Stimulated activated CD8-positive, alpha-beta memory T cell treated with anti-CD3 and anti-CD28 coated beads, Interleukin-4, amount 100 ng/mL, for 48 hours (primary cell): Measurements from ENCODE around the gene CXorf66.
"Not testable (repeated sequence)": the region's sequence is repeated elsewhere in the genome, so short reads cannot be mapped to it uniquely, and the experiment has no call there.

Experiments
- DNase-seq: peaks from one replicate; pipeline ENCODE4 v3.0.0-alpha.2; 2020

The CXorf66 gene

DNA sequence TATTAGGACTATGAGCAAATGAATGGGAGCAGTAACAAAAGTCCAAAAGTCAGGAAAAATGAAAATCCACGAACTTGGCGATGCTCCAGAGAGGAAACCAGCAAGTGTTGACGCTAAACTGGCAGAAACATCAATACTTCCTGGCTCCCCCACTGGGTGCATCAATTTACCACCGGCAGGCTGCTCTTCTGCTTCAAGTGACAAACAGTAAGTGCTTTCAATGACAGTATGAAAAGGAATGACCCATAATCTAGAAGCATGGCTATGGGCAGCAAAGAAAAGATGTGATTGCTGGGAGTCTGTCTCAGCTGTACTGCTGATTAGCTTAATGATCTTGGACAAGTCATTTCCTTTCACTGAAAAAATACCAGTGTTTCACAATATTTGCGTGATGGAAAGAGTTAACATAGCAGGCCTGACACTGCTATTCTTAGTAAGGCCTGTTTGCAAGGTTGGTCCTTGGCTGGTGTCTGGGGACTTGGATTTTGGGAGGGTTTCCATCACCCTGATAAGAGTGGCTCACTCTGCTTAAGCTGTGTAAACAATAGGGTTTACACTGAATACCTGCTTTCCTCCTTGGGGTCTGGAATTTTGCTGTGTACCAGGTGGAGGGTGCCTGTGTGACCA, 41.1 kb downstream of the CXorf66 start:
- DNase-seq: no peak

DNA sequence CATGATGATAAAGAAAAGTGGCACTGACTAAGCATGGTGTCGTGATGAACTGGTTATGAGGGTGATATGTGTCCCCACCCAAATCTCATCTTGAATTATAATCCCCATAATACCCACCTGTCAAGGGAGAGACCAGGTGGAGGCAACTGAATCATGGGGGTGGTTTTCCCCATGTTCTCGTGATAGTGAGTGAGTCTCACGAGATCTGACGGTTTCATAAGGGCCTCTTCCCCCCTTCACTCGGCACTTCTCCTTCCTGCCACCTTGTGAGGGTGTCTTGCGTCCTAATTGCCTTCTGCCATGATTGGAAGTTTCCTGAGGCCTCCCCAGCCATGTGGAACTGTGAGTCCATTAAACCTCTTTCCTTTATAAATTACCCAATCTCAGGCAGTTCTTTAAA, 44.2 kb downstream of the CXorf66 start:
- DNase-seq: not testable (repeated sequence)

DNA sequence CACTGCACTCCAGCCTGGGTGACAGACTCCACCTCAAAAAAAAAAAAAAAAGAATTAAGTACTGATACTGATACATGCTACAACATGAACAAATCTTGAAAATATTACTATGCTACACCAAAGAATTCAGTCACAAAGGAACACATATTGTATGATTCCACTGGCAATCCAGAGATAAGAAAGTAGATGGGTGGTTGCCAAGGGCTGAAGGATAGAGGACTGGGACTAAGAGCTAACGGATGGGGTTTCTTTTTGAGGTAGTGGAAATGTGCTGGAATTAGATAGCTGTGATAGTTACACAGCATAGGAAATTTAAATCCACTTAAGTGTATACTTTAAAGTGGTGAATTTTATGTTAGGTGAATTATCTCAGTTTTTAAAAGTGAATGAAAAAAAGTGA, 45.0 kb downstream of the CXorf66 start:
- DNase-seq: no peak

DNA sequence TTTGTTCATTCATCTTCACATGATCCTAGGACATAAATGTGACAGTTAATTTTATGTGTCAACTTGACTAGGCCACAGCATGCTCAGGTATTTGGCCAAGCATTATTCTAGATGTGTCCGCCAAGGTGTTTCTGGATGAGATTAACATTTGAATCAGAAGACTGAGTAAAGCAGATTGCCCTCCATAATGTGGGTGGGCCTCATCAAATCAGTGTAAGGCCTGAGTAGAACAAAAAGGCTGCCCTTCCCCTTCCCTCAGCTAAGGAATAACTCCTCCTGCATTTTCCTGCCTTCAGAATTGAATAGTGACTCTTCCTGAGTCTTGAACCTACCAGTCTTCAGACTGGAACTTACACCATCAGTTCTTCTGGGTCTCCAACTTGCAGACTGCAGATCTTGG, 50.9 kb downstream of the CXorf66 start:
- DNase-seq: no peak

DNA sequence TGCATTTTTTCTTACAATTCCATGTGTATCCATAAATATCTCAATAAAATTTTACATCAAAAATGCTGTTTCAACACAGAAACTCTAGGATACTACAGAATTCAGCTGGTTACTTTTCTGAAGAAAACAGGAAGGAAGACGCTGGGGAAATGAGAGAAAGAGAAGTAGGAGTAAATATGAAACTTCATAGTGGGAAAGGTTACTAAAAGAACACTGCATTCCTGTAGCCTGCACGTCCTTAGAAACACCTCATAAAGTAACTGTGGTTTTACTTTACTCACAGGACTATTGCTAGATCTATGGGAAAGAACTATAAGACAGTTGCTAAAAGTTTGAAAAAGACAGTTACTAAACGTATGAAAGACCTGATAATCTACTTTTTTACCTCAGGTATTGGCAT, 55.6 kb downstream of the CXorf66 start:
- no peak for DNase-seq

DNA sequence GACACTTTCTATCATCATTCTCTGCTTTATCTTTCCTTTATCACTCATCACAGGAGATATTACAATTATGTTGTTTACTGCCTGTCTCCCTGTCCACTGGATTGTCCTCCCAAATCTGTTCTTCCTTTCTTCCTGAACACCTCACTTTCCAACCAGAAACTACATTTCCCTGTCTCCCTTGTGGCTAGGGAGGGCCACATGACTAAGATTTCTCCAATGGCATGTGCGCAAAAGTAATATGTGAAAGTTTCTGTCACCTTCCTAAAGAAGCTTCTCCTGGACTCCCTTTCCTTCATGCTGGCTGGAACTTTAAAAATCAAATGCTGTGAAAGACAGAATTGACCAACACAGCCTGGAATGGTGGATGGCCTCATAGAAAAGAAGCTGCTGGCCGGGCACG, 58.2 kb downstream of the CXorf66 start:
- DNase-seq: no peak

DNA sequence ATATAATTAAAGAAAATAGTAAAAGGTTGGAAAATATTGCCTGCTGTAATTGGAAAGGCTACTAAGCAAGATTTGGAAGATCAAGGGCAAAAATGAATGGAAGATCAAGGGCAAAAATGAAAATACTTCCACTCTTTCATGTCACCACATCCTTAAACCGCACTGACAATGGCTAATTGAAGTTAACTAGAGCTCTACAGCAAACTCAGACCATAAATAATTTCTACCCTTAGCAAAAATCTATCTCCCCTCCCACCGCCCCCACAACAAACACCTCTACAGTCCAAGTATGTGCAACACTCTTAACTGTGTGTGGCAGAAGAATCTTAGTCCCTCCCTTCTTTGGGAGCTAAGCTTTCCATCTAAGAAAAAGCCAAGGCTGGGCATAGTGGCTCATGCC, 59.6 kb downstream of the CXorf66 start:
- DNase-seq: no peak
